Effector CD4-positive, alpha-beta T cell (primary cell): Measurements from ENCODE around the gene MDN1.
"Not testable (repeated sequence)": the region's sequence is repeated elsewhere in the genome, so short reads cannot be mapped to it uniquely, and the experiment has no call there.

ENCODE experiments used
- DNase-seq: peaks from one replicate; pipeline ENCODE4 v3.0.0-alpha.2; 2020

Gene MDN1

DNA sequence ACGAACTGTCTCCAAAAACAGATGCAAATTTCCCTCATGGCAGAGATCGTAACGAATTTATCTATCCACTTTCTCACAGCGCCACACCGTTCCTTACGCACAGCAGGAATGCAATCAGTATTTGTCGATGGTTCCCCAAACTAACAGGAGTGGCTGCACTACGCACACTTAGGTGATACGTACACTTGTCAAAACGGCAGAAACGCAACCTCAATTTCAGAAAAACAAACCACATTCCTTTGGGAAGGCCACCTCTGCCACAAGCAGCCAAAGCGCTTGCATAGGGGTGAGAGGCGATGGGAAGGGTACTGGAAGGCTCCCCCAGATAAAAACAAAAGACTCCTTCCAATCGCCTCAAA, 638 bp downstream of the MDN1 start:
- DNase-seq = no peak

GRCh38 chr6:89817481-89817880, 2.1 kb downstream of the MDN1 start:
- no peak for DNase-seq

- not testable (repeated sequence) for DNase-seq
Measured at GRCh38 chr6:89813422-89813821, 6.2 kb downstream of the MDN1 start.

DNA sequence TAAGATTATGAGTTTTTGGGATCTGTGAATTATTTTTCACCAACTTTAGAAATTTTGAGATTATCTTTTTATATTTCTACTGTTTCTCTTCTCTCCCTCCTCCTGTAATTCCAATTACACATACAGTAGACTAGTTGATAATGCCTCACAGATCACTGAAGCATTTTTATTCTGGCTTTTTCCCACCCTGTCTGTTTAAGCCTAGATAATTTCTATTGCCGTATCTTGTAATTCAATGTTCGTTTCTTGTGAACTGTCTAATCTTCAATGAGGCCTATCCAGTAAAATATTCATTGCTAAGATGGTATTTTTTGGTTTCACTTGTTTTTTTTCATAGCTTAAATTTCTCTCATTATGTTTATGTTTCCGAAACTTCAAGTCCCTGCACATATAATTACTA, 12.0 kb downstream of the MDN1 start:
- DNase-seq = no peak

DNA sequence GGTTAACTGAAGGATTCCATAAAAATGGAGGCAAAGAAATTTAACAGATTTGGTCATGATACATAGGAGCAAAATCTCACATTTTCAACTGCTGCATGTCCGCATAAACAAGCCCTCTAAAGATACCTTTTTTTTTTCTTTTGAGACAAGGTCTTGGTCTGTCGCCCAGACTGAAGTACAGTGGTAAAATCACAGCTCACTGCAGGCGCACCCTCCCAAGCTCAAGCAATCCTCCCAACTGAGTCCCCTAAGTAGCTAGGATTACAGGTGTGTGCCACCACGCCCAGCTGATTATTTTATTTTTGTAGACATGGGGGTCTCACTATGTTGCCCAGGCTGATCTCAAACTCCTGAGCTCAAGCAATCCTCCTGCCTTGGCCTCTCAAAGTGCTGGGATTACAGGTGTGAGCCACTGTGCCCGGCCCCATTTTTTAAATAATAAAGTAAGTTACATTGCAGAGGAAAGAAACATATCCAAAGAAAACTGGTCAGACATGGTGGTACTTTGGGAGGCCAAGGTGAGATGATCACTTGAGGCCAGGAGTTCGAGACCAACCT, 13.7 kb downstream of the MDN1 start:
- no peak for DNase-seq

- DNase-seq = no peak
Measured at GRCh38 chr6:89803271-89803670, 16.3 kb downstream of the MDN1 start.

DNA sequence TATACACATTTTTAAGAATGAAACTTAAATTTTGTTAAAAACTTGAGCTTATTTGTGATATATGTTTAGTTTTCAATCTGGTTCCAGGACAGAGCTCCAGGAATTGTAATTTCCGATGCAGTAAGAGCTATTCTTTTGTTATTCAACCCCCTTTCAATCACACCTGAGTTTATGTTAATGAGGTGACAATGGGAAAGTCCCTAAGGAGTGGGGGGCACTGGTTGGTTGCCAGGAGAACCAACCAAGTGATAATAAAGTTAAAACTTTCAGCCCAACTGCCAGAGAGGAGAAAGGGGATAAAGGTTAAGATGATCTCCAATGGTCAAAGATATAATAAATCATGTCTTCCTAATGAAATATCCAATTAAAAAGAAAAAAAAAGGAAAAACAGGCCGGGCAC, 19.8 kb downstream of the MDN1 start:
- DNase-seq = no peak

- DNase-seq = no peak
Measured at GRCh38 chr6:89799096-89799495, 20.5 kb downstream of the MDN1 start.

- no peak for DNase-seq
Measured at GRCh38 chr6:89797317-89797716, 22.3 kb downstream of the MDN1 start.

DNA sequence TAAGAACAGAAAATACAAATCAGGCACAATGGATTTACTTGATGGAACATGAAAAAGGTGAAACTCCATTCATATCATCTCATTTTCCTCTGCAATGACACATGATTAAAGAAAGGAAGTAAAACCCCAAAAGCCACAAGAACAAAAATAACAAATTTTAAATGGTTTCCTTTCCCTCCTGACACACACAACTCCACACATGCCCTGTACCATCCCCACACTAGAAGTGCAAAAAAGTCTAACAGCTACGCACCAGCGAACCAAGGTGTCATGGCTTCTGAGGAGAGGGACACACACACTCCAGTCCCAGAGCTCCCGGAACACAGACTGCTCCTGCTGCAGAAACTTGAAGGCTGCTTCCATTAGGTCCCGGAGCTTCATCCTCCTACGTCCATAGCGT, 25.3 kb downstream of the MDN1 start:
- DNase-seq = no peak

- no peak for DNase-seq
Measured at GRCh38 chr6:89793586-89793985, 26.0 kb downstream of the MDN1 start.

GRCh38 chr6:89792881-89793280, 26.7 kb downstream of the MDN1 start:
- no peak for DNase-seq

GRCh38 chr6:89790403-89790802, 29.2 kb downstream of the MDN1 start:
- DNase-seq = no peak

DNA sequence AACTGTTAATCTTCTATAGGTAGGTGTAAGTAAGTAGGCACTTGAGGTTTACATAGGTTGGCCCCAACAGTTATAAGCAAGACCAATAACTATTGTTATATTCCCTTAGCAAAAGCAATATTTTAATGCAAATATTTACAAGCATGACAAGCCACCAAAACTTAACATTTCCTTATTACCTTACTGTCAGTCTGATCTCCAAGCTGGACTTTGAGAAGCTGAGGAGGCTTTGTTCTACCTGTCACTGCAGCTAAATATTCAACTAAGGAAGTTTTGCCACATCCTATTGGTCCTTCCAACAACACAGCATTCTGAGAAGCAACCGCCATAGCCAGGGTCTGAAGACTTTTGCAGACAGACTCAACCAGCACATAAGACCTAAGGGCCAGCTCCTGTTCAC, 29.6 kb downstream of the MDN1 start:
- DNase-seq = no peak

DNA sequence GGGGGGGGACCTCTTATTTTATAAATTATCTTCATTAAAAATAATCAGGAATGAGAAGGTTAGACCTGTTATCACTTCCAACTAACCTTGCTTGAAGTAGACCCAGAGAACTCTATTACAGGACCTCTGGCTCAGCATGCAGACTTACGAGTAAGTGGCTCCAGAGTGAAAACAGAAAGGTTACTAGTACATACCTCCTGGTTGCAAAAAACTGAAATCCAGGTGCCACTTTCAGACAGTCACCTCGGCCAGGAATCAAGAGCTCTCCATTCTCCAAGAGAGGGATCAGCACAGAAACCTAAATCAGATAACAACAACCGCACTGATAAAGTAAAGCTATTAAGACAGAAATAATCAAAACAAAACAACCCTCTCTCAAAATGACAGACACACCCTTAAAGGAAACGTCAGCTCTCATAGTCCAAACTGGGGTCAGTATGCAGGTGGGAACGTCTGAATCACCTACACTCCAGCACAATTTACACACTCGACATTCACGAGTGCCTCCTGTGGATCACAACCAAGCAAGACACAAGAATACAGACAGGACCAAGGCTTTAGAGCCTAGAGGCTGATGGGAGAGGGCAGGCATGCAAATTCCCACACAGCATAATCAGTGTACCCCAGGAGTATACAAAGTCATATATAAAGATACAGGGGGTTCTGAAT, 31.8 kb downstream of the MDN1 start:
- no peak for DNase-seq

GRCh38 chr6:89786970-89787369, 32.6 kb downstream of the MDN1 start:
- DNase-seq = no peak

- no peak for DNase-seq
Measured at GRCh38 chr6:89784838-89785237, 34.8 kb downstream of the MDN1 start.

DNA sequence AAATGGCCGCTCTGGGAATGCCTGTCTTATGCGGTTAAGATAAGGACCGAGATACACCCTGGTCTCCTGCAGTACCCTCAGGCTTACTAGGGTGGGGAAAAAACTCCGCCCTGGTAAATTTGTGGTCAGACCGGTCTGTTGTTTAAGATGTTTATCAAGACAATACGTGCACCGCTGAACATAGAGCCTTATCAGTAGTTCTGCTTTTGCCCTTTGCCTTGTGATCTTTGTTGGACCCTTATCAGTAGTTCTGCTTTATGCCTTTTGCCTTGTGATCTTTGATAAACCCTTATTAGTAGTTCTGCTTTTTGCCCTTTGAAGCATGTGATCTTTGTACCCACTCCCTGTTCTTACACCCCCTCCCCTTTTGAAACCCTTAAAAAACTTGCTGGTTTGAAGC, 36.3 kb downstream of the MDN1 start:
- not testable (repeated sequence) for DNase-seq

- no peak for DNase-seq
Measured at GRCh38 chr6:89782222-89782621, 37.4 kb downstream of the MDN1 start.

DNA sequence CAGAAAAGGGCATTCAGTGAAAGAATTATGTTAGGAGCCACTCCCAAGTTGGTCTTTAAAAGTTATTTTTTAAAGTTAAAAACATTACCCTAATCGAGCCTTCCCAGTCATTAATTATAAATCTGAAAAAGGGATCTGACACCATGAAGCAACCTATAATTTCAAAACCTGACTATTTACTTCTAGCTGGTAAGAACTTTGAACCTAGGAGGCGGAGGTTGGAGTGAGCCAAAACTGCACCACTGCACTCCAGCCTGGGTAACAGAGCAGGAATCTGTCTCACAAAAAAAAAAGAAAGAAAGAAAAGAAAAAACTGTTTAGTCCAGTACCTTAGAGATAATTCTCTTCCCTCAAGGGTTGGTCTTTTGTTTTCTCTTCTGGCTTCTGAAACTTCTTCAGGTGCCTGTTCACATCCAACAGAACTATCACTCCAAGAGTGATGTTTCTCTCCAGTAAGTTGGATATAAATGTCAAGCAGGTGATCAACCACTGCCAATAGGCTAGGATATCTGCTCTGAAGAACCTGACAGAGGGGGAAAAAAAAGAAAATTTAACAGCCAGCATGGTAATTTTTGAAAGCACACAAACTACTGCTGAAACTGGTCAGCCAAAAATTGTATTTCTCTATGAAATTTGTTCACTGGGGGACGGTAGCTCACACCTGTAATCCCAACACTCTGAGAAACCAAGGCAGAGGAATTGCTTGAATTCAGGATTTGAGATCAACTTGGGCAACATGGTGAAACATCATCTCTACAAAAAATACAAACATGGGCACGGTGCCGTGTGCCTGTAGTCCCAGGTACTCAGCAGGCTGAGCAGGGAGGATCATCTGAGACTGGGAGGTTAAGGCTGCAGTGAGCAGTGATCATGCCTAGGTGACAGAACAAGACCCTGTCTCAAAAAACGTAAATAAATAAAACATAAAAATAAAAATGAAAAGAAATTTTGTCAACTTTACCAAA, 38.2 kb downstream of the MDN1 start:
- no peak for DNase-seq

GRCh38 chr6:89777455-89777854, 42.1 kb downstream of the MDN1 start:
- no peak for DNase-seq

- DNase-seq = no peak
Measured at GRCh38 chr6:89776583-89777233, 42.9 kb downstream of the MDN1 start.

- no peak for DNase-seq
Measured at GRCh38 chr6:89775150-89775549, 44.4 kb downstream of the MDN1 start.
